ENCODE results near the gene C19orf25.

The C19orf25 gene

DNA sequence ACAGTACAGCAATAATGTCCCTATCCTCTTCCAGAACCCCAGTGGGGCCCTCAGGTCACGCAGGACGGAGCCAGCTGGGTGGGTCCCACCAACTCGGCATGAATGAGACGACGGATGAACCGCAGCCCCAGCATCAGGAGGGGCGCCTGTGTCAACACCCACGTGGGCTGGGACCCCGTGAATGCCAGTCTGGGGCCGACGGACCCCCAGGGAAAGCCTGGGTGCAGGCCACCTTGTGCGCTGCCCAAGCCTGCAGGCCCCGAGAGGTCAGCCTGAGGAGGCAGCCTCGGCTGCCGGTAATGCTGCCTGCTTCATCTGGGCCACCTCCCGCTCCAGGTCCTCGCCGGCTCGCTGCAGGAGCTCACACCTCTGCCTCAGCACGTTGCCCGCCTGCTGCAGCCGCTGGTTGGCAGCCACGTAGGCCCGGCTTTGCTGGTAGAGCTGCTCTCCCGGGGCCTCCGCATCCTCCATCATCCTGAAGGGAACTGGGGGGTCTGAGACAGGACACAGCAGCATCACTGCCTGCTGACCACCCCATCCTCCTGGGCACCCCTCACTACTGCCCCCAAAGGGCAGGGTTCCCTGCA lies 4.2 kb downstream of the C19orf25 start:
- DNase-seq, result no peak

DNA sequence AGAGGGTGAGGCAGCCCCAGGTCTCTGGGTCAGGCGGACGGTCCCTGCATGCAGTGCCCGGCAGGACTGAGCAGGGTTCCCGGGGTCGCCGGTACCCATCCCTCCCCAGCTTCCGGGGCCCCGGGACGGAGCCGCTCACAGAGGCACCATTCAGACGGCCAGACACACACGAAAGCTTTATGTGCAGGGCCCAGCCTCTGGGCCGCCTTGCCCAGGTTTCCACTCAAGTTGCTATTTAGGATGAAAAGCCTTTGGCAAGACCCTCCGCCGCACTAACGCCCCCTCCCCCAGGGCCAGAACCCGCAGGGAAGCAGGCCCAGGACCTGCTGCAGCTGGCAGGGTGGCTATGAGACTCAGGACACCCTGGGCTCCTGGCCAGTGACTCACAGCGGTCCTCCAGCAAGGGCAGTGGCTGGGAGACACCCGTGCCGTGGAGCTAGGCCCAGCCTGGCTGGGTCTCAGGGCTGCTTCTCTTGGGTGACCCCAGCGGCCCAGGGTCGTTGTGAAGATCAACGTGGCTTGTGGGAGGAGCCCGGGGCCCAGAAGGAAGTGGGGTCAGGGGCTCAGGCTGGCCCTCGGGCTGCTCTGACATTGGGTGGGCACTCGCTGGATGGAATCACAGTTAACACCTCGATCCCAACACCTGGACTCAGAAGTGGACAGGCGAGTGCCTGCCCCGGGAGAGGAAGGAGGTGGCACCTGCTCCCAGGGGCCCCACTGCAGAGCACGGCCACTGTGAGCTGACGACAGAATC lies 4.8 kb downstream of the C19orf25 start:
- no peak for DNase-seq

DNA sequence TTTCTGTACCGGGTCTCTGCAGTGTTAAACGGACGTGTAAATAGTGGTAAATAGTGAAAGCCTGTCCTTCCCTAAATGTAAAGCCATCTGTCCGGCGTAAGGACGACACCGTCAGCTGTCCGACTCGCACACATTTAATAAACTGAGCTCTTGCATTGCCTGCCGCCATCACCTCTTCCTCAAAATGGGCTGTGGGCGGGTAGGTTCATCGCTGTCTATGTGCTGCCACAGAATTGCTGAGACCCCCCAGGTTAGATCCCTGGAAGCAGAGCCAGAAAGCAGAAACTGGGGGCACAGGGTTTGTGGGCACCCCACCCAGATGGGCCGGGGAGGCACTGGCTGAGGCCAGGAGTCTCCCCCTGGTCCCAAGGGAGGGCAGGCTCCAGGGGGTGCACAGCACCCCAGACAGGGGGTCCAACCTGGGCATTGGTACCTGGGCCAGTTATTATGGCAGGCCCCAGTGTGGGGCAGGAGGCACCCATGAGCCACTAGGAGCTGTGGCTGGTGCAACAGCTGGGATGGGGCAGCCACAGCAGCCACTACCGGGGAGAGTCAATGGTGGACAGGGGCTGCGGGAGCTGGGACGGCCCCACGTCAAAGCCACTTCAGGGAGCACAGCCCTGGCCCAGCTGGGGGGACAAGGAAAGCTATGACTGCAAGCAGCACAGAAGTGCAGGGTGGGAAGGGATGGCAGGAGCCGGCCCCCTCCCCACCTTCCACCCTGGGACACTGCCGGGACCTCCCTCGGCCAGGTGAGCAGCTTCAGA lies 5.7 kb downstream of the C19orf25 start:
- no peak for DNase-seq

DNA sequence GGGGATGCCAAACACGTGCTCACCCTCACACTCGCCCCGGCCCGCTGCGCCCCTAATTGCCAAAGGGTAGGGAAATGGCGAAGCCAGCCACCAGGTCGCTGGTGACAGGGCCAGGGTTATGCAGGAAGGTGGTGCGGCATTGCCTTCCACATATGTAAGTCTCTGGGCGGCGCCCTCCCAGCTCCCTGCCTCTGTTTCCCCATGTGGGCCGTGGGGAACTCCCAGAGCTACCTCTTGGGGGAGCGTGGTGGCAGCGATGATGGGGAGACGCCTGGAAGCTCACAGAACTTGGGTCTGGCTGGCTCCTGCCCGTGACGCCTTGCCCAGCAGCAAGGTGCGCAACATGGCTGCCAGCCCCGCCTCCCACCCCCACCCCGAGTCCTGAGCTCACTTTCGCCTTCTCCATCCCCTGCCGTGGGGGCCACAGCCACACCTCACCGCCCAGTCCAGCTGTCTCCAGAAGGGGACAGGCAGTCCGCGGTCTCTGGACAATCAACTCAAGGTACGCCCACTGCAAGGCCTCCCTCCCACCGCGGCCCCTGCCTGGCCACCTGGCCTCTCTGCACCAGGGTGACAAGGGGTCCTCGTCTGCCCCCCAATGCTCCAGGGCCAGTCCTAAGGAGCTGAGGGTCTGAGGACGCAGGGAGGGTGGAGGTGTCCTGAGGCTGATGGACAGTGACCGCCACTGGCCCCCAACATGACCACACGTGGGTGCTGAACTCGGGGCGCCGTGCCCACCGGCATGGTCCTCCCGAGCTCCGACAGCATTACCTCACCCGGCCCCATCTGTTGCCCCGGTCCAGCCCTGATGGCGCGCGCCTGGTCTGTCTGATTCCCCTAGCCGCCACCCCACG lies 6.6 kb downstream of the C19orf25 start:
- no peak for DNase-seq

DNA sequence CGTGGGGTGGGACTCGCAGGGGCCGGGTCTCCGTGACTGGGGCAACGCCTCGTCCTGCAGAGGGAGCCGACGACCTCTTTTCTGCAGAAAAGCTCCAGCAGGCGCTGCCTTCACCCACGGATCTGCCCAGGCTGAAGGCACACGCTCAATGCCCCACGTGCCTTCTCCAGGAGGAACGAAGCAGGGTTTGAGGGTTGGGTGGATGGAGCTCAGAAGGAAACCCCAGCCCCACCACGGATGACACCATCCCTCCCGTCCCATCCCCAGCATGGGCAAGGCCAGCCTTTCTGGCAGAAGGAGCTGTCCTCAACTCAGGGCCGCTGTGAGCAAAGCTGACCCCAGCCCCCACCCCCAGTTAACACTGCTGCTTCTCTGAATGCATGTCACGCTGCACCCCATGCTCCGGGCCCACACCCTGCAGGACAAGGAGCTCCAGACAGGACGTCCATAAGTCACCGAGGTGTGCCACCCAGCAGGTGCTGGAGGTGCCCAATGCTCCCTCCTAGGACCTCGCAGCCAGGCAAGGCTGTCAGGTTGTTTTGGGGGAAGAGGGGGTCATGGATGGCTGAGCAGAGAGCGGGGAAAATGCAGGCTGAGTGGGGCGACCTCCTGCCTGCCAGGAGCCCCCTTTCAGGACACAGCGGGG lies 7.4 kb downstream of the C19orf25 start:
- peak; percentile 37 for DNase-seq

DNA sequence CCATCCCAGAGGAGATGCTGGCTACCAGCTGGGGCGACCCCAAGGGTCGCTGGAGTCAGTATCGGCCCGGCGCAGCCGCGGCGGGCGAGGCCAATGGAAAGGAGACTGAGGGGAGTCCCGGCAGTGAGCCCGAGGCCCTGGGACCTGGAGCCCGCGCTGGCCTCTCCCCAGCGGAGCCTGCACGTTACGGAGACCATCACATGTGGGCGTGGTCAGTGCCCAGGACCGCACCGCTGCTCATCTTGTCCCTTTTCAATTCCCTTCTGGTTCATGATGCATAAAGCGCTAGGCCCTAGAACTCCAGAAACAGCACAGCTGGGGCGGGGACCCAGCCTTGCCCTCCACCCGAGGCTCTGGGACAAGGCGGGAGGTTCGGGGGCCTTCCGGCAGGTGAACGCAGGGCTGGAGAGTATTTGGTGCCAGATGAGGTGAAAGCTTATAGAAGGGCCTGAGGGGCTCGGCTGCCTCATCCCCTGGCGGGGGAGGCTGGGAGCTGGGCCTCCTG lies 8.0 kb downstream of the C19orf25 start:
- DNase-seq, result no peak

DNA sequence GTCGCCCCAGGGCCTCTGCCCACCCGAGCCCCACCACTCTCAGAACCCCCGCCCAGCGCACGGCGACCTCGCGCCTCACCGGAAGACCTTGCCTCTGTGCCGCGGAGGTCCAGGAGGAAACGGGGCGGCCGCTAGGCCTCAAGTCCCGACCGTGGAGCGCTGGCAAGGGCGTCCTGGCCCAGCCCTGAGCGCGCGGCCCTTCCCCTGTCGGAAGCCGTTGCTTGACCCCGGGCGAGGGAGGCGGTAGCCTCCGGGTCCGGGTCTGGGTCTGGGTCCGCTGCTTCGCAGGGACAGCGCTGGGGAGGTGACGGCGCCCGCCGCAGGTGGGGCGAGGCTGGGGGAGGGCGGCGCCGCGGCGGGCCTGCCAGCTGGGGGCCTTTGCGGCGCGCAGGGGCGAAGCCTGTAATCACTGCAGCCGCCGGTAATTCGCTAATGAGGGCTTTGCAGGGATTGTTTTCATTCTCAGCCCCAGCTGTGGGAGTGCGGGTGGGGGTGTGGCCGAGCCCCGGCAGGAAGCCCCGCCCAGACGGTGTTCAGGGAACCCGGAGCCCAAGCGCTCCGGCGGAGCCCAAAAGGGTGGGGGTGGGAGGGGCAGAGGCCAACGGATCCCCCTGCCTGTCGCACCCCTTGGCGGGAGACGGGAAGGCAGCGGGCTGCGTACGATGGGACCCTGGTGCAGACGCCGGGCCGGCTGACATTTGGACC lies 8.6 kb downstream of the C19orf25 start:
- DNase-seq, result peak; percentile 39

DNA sequence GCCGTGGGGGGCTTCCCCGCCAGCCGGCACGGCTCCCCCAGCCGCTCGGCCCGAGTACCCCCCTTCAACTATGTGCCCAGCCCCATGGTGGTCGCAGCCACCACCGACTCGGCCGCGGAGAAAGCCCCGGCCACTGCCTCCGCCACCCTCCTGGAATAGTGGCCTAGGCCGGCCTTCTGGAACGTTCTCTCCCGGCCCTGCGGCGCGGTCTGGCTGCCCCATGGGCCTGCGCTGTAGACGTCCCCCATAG lies 9.0 kb downstream of the C19orf25 start:
- DNase-seq, result no peak

DNA sequence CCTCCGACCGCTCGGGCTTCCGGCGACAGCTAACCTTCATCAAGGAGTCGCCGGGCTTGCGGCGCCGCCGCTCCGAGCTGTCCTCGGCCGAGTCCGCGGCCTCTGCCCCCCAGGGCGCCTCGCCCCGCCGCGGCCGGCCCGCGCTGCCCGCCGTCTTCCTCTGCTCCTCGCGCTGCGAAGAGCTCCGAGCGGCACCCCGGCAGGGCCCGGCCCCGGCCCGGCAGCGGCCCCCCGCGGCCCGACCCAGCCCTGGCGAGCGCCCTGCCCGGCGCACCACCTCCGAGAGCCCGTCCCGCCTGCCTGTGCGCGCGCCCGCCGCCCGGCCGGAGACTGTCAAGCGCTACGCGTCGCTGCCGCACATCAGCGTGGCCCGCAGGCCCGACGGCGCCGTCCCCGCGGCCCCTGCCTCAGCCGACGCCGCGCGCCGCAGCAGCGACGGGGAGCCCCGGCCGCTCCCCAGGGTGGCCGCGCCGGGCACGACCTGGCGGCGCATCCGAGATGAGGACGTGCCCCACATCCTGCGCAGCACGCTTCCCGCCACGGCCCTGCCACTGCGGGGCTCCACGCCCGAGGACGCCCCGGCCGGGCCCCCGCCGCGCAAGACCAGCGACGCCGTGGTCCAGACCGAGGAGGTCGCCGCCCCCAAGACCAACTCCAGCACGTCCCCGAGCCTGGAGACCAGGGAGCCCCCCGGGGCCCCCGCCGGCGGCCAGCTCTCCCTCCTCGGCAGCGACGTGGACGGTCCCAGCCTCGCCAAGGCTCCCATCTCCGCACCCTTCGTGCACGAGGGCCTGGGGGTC lies 9.6 kb downstream of the C19orf25 start:
- DNase-seq, result no peak

DNA sequence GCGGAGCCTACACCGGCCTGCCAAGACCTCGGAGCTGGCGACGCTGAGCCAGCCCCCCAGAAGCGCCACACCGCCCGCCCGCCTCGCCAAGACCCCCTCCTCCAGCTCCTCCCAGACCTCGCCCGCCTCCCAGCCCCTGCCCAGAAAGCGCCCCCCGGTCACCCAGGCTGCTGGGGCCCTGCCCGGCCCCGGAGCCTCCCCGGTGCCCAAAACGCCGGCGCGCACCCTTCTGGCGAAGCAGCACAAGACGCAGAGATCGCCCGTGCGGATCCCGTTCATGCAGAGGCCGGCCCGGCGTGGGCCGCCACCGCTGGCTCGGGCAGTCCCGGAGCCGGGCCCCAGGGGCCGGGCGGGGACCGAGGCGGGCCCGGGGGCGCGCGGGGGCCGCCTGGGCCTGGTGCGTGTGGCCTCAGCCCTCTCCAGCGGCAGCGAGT lies 10.2 kb downstream of the C19orf25 start:
- peak; percentile 50 for DNase-seq

DNA sequence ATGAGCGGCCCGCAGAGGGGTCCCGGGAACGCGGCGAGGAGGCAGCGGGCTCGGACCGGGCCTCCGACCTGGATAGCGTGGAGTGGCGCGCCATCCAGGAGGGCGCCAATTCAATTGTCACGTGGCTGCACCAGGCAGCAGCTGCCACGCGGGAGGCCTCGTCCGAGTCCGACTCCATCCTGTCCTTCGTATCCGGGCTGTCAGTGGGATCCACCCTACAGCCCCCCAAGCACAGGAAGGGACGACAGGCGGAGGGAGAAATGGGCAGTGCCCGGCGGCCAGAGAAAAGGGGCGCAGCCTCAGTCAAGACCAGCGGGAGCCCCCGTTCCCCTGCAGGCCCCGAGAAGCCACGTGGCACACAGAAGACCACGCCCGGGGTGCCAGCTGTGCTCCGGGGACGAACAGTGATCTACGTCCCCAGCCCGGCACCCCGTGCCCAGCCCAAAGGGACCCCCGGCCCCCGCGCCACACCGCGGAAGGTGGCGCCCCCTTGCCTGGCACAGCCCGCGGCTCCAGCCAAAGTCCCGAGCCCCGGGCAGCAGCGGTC lies 10.7 kb downstream of the C19orf25 start:
- no peak for DNase-seq

DNA sequence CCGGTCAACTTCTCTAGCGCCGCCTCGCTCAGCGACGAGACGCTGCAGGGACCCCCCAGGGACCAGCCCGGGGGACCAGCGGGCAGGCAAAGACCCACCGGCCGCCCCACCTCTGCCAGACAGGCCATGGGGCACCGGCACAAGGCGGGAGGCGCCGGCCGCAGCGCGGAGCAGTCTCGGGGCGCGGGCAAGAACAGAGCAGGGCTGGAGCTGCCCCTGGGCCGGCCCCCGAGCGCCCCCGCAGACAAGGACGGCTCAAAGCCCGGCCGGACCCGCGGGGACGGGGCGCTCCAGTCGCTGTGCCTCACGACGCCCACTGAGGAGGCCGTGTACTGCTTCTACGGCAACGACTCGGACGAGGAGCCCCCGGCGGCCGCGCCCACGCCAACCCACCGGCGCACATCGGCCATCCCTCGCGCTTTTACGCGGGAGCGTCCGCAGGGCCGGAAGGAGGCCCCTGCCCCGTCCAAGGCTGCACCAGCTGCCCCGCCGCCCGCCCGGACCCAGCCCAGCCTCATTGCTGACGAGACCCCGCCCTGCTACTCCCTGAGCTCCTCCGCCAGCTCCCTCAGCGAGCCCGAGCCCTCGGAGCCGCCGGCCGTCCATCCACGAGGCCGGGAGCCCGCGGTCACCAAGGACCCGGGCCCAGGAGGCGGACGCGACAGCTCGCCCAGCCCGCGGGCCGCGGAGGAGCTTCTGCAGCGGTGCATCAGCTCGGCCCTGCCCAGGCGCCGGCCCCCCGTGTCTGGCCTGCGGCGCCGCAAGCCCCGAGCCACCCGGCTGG lies 11.3 kb downstream of the C19orf25 start:
- DNase-seq, result no peak

DNA sequence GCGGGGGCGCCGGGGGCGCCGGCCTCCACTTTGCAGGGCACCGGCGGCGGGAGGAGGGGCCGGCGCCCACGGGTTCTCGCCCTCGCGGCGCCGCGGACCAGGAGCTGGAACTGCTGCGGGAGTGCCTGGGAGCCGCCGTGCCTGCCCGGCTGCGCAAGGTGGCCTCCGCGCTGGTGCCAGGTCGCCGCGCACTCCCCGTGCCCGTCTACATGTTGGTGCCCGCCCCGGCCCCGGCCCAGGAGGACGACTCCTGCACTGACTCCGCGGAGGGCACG lies 11.9 kb downstream of the C19orf25 start:
- no peak for DNase-seq

DNA sequence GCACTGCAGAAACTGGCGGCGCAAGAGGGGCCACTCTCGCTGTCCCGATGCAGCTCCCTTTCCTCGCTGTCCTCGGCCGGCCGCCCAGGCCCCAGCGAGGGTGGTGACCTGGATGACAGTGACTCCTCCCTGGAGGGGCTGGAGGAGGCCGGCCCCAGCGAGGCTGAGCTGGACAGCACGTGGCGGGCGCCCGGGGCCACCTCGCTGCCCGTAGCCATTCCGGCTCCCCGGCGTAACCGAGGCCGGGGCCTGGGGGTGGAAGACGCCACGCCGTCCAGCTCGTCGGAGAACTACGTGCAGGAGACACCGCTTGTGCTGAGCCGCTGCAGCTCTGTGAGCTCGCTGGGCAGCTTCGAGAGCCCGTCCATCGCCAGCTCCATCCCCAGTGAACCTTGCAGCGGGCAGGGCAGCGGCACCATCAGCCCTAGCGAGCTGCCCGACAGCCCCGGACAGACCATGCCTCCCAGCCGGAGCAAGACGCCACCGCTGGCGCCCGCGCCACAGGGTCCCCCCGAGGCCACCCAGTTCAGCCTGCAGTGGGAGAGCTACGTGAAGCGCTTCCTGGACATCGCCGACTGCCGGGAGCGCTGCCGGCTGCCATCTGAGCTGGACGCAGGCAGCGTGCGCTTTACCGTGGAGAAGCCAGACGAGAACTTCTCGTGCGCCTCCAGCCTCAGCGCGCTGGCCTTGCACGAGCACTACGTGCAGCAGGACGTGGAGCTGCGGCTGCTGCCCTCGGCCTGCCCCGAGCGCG lies 12.4 kb downstream of the C19orf25 start:
- no peak for DNase-seq

DNA sequence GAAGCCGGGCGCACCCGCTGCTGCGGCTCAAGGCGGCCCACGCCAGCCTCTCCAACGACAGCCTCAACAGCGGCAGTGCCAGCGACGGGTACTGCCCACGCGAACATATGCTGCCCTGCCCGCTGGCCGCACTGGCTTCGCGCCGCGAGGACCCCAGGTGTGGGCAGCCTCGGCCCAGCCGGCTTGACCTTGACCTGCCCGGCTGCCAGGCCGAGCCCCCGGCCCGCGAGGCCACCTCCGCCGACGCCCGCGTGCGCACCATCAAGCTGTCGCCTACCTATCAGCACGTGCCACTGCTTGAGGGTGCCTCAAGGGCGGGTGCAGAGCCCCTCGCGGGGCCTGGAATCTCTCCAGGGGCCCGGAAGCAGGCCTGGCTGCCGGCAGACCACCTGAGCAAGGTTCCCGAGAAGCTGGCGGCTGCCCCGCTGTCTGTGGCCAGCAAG lies 13.0 kb downstream of the C19orf25 start:
- no peak for DNase-seq

DNA sequence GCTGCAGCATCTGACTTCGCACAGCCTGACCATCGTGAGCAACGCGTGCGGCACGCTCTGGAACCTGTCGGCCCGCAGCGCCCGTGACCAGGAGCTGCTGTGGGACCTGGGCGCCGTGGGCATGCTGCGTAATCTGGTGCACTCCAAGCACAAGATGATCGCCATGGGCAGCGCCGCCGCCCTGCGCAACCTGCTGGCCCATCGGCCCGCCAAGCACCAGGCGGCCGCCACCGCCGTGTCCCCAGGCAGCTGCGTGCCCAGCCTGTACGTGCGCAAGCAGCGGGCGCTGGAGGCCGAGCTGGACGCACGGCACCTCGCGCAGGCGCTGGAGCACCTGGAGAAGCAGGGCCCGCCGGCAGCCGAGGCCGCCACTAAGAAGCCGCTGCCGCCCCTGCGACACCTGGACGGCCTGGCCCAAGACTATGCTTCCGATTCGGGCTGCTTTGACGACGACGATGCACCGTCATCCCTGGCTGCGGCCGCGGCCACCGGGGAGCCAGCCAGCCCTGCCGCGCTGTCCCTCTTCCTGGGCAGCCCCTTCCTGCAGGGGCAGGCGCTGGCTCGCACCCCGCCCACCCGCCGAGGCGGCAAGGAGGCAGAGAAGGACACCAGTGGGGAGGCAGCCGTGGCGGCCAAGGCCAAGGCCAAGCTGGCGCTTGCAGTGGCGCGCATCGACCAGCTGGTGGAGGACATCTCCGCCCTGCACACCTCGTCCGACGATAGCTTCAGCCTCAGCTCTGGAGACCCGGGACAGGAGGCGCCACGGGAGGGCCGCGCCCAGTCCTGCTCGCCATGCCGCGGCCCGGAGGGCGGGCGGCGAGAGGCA lies 13.6 kb downstream of the C19orf25 start:
- no peak for DNase-seq

DNA sequence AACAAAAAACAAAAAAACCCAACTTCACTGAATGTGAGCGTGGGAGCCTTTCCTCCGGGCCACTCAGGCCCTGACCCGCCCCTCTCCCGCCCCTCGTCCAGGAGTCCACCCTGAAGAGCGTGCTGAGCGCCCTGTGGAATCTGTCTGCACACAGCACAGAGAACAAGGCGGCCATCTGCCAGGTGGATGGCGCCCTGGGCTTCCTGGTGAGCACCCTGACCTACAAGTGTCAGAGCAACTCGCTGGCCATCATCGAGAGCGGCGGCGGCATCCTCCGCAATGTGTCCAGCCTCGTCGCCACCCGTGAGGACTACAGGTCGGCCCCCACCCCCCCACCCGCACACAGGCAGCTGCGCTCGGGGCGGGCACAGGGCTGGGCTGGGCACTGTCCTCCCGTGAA lies 17.2 kb downstream of the C19orf25 start:
- DNase-seq, result no peak

Measured in EL (cell line).